ENCODE data around the gene ZG16B.
A peak's percentile ranks its signal among the peaks of the same experiment; 100 is the strongest.

Gene ZG16B

DNA sequence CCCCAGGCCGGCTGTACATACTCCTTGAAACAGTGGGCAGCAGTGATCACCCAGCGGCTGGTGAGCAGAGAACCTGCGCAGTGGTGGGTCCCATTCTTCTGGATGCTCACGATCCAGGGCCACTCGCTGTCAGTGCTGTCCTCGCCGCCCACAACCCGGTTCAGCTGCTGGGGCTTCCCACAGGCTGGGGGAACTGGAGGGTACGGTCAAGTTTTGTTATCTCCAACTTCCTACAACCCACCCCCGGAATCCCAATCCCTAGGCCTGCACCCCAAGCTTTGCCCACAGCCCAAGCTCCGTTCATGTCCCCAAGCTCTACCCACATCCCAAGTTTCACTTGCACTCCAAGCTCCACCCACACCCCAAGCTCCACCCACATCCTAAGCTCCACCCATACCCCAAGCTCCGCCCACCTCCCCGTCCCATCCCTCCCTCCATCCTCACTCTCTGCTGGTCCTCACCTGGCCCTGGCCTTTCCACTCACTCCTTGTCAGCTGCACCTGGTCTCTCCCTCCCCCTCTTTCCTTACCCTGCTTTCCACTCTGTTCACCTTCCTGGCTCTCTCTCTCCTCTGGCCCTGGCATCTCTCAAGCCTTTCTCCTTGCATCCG, 26.1 kb downstream of the ZG16B start:
- in situ Hi-C loops (cut with HindIII; ENCODE audit: low pct_ligation_motif_present, low pct_unique_long_range_greater_than_20kb, low sequenced_read_pairs), result no loop called here
- DNase-seq, result no peak

DNA sequence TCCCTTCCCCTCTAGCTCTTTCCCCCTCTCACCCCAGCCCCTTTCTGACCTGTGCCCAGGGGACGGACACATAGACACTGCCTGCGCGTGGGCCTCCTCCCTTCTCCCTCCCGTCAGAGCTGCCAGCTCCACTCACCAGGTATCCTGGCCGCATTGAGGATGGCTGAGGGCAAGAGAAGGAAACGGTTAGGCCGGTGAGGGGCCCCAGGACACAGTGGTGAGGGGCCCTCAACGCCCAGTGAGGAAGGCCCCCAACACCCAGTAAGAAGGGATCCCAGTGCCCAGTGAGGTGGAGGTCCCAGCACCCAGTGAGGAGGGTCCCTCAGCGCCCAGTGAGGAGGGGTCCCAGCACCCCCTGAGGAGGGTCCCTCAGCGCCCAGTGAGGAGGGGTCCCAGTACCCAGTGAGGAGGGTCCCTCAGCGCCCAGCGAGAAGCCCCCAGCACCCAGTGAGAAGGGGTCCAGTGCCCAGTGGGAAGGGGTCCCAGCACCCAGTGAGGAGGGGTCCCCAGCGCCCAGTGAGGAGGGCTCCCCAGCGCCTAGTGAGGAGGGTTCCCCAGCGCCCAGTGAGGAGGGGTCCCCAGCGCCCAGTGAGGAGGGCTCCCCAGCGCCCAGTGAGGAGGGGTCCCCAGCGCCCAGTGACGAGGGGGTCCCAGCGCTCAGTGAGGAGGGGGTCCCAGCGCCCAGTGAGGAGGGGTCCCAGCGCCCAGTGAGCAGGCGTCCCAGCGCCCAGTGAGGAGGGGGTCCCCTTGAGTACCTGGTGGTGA, 26.8 kb downstream of the ZG16B start:
- in situ Hi-C loops (cut with HindIII; ENCODE audit: low pct_ligation_motif_present, low pct_unique_long_range_greater_than_20kb, low sequenced_read_pairs), result no loop called here
- DNase-seq, result no peak

DNA sequence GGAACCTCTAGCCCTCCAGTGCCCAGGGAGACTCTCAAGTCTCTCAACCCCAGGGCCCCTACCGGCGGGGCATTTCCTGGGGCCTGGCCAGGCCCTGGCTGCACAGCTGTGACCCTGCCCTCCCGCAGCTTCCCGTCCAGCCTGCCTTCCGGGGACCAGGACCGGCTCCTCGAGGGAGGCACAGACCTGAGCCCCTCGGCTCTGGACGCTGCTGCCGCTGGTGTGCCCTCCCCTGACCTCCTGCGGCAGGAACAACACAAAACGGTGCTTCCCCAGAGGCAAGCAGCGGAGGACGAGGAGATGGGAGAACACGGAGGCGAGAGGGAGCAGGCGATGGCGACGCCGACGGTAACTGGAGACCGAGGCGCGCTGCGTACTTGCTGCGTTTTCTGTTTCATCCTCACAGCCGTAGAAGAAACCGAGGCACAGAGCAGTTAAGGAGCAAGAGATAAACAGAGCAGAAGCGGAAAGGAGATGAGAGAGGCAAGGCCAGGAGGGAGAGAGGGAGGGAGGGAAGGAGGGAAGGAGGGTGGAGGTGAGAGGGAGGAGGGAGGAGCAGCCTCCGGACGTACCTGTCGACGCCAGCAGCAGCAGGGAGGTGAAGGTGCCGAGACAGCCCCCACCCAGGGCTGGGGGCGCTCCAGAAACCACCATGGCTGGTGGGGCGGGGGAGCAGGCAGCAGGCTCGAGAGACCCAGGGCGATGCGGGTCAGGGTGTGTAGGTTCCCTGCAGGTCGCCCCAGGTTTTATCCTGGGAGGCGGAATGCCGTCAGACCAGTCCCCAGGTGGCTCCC, 27.5 kb downstream of the ZG16B start, which contains the start of gene PRSS22:
Gene PRSS22, minus strand, starts transcription at position 720 of the 794 bp plus-strand sequence. Its CDS starts 66 bp downstream, at position 654.
- DNase-seq, result no peak
- in situ Hi-C loops (cut with HindIII; ENCODE audit: low pct_ligation_motif_present, low pct_unique_long_range_greater_than_20kb, low sequenced_read_pairs), result no loop called here

DNA sequence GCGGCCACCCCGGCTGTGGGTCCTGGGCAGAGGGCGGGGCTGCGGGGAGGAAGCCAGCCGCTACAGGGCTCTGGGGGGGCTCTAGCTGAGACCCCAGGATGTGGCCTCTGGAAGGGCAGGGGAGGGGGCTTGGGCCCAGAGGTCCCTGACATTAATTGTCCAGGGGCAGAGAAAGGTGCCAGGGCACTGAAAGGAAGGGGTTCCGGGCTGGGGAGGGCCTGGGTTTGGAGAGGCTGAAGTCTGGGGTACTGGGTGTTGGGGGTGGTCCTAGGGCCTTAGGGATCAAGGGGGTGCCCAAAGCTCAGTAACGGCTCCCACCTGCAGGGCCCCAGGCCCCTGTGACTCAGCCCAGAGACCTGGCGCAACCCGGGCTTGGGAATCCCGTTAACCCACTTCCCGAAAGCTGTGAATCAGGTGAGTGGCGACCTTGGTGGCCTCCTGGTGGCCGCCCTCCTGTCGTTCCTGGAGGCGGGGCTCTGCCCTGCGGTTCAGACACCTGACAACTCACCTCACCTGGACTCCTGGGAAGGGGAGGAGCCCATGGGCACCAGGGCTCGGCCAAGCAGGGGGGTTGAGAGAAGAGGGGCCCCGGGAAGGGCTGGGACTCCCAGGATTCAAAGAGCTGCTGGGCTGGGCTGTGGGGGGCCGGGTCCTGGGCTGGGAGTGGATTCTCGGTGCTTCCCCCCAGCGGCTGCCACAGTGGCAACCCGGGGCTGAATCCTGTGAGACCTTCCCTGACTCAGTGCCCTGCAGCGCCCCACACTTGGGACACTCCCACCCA, 28.3 kb downstream of the ZG16B start:
- in situ Hi-C loops (cut with HindIII; ENCODE audit: low pct_ligation_motif_present, low pct_unique_long_range_greater_than_20kb, low sequenced_read_pairs), result no loop called here
- peak; percentile 35 for DNase-seq

DNA sequence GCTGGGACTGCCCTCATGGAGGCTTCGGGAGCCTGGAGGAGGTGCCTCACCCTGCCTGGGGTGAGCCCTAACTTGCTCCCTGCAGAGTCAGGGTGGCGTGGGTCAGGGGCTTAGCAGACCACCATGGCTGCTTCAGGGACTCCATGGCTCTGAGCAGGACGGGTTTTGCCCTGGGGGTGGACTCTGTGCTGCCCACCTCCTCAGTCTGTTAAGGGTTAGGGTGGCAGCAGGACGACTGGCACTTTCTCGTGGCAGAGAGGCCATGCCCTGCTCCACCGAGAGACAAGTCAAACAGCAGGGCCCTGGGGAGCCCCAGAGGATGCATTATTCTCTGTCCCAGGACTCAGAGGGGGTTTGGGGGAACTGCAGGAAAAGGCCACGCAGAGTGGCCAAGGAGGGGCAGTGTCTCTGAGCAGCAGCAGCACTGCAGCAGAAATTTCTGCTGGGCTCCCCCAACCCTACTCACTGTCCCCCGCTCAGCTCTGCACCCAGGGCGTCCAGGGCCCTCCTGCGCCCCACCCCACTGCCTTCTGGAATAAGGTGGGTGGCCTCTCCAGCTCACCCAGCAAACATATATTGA, 29.7 kb downstream of the ZG16B start:
- in situ Hi-C loops (cut with HindIII; ENCODE audit: low pct_ligation_motif_present, low pct_unique_long_range_greater_than_20kb, low sequenced_read_pairs), result no loop called here
- DNase-seq, result no peak

DNA sequence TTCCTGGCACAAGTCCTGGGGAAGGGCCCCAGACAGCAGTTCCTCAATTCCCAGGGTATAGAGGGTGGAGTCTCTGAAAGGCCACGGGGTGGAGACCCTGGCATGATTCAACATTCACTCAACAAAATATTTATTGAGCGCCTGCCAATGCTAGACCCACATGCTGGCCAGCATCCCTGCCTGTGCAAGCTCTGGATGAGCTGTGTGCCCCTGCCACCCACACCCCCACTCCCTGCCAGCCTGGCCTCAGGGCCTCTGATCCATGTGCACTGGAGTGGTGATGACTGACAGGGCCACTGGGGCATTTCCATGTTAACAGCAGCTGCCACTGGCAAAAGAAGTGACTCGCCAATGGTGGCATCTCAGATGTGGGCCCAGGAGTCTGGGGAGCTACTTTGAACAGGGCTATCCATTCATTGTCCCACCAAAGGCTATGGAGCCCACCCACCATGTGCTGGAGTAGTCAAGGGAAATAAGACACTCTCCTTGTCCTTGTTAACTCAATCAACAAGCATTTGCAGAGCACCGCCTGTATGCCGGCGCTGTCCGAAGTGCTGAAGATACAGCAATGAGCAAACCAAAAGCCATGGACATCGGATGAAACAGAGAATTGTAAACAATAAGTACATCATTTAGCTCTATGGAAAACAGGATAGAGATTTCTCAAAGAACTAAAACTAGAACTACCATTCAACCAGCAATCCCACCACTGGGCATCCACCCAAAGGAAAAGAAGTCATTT, 30.9 kb downstream of the ZG16B start:
- in situ Hi-C loops (cut with HindIII; ENCODE audit: low pct_ligation_motif_present, low pct_unique_long_range_greater_than_20kb, low sequenced_read_pairs), result no loop called here
- peak; percentile 85 for DNase-seq

DNA sequence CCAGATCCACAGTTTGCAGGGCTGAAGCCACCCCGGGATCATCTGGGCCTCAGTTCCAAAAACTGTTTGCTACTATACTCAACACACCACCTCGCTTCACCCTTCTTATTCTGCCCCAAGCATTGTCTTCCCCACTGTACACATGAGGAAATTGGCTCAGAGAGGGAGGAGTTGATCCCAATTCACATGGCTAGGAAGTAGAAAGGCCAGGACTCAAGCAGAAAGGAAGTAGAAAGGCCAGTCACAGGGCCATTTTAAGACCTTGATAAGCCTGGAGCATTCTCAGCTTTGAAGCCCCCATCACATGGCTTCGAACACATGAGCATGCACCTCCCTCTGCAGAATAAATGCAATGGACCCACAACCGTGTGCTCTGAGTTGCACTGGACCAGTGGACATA, 35.5 kb downstream of the ZG16B start:
- no peak for DNase-seq
- in situ Hi-C loops (cut with HindIII; ENCODE audit: low pct_ligation_motif_present, low pct_unique_long_range_greater_than_20kb, low sequenced_read_pairs), result no loop called here

DNA sequence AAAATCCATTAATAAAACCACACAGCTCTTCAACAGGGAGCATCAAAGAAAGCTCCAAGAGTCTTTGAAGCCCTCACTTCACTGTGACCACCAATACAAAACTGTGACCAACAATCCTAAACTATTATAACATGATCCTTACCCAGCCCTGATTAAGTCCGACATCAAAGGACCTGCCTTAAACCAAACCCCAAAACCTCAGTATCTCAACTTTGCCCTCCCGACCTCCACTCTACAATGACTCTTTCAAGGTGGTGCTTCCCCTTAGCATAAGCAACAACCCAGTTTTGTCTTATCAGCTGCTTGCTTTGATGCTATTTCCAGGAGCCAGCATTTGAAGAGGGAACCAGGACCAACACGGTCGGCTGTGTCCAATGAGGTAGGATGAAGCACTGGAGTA, 36.3 kb downstream of the ZG16B start:
- in situ Hi-C loops (cut with HindIII; ENCODE audit: low pct_ligation_motif_present, low pct_unique_long_range_greater_than_20kb, low sequenced_read_pairs), result no loop called here
- DNase-seq, result no peak

DNA sequence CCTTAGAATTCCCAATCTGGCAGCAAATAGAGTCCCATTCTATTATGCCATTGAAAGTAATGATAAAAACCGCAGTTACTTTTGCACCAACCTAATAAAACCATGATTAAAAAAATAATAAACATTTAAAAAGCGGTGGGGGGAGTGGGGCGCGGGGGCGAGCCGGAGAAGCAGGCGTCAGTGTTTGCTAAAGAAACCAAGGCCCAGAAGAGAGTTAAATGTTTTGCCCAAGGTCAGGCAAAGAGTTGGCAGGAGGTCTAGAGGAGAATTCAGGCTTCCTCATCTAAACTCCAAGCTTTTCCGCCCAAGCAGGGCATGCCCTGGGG, 37.5 kb downstream of the ZG16B start:
- in situ Hi-C loops (cut with HindIII; ENCODE audit: low pct_ligation_motif_present, low pct_unique_long_range_greater_than_20kb, low sequenced_read_pairs), result no loop called here
- DNase-seq, result no peak

DNA sequence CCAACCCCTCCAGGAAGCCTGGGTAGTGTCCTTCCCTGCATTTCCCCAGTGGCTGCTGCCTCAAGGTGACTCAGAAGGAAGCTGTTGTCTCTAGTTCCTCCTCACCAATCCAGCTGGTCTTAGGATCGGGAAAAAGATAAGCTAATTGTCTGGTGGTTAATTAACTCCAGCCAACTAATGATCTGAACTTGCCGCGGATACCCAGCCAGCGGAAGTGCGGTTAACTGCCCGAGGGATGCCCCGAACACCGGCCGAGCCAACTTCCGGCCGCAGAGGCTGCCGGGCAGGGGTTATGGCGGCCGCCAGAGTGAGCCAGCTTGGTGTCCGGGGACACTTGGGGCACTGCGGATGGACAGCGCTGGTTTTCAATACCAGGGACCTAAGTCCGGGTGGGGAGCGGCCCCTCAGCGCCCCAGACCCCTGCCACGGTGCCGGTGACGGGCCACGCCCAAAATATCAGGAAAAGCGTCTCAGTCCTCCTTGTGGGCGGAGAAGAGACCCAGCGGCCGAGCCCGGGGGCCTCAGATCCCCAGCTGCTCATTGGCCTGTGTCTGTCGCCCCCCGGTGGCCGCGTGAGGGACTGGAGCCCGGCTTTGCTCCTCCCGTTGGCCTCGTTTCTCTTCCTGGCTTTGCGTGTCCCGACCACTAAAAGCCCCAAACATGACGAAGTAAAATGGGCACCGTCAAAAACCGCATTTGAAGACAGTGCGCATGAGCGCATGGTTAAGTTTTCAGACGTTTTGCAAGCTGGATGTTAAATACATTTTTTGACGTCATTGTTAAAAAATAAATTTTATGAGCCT, 38.1 kb downstream of the ZG16B start:
- peak; percentile 95 for DNase-seq
- in situ Hi-C loops (cut with HindIII; ENCODE audit: low pct_ligation_motif_present, low pct_unique_long_range_greater_than_20kb, low sequenced_read_pairs), result no loop called here

DNA sequence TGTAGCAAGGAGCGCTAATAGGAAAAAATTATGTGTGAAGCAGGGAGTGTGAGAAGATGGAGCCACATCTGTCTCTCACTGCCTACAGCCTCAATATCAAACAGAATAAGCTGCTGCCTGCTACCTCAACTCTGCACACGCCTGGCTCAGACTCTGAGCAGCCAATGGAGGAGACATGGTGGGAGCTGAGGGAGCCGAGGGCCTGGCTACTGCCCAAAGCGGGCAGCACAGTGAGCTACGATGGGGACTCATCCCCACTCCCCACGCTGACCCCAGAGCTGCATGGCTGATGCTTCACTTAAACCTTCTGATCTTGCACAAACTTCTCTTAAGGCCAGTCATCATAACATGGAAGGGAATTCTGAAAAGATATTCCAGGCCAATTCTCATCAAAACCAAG, 41.8 kb downstream of the ZG16B start:
- DNase-seq, result no peak
- in situ Hi-C loops (cut with HindIII; ENCODE audit: low pct_ligation_motif_present, low pct_unique_long_range_greater_than_20kb, low sequenced_read_pairs), result no loop called here

DNA sequence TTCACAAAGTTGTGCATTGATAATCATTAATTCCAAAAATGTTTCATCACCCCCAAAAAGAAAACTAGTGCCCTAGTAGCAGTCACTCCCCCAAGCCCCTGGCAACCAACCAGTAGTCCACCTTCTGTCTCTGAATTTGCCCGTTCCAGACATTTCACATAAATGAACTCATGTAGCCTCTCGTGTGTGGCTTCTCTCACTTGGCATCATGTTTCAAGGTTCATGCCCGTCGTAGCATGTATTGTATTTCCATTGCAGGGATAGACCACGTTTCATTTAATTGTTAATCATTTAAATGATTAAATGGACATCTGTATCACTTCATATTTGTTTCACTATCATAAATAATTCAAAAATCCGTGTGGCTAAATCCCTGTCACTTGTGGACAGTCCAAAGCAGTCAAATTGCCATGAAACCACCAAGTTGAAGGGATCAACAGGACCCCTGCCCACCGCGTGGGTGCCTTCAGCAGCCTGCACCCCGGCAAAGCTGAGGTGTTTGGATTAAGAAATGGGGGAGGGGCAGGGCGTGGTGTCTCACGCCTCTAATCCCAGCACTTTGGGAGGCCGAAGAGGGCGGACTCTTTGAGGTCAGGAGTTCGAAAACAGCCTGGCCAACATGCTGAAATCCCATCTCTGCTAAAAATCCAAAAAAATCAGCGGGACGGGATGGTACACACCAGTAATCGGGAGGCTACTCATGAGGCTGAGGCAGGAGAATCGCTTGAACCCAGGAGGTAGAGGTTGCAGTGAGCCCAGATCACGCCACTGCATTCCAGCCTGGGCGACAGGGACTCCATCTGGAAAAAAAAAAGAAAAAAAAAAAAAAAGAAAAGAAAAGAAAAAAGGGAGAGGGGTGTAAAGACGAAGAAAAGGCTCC, 44.2 kb downstream of the ZG16B start:
- DNase-seq, result no peak
- in situ Hi-C loops (cut with HindIII; ENCODE audit: low pct_ligation_motif_present, low pct_unique_long_range_greater_than_20kb, low sequenced_read_pairs), result no loop called here

DNA sequence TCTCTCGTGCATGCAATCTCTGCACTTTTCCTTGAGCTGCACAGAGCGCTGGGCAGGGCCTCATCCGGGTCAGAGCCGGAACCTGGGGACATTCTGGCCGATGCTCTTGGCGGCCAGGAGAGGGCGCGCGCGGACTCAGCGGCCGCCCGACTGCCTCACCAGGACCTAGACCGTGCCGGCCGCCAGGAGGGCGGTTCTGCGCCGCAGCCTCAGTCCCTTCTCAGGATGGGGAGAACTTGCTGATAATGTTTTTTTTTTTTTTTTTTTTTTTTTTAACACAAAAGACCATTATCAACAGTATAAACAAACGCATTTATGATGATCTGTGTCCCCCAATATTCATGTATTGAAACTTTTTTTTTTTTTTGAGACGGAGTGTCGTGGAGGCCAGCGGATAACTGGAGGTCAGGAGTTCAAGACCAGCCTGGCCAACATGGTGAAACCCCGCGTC, 44.8 kb downstream of the ZG16B start:
- in situ Hi-C loops (cut with HindIII; ENCODE audit: low pct_ligation_motif_present, low pct_unique_long_range_greater_than_20kb, low sequenced_read_pairs), result no loop called here
- peak; percentile 86 for DNase-seq

DNA sequence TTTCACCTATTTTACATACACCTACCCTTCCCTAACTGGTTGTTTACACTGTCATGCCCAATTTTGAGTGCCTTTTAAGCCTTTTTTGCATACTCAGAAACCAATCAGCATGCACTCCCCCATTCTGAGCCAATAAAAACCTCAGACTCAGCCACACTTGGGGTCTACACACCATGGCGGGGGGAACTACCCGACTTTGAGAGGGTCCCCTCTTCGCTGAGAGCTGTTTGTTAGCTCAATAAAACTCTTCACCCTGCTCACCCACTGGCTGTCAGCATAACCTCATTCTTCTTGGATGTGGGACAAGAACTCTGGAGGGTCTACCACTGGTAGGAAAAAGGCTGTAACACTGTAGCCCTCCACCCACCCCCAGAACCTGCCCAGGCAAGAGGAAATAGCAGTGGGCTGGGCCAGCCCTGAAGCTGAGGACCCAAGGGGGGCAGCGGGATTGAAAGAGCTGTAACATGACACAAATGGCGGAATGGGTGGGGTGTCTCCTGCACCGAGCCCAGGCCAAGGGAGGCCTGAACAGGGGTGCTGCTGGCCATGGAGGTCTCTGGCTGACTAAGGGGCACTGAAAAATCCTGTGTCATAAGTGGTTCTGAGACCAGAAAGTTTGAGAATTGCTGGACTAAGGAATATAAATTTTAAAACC, 49.9 kb downstream of the ZG16B start:
- in situ Hi-C loops (cut with HindIII; ENCODE audit: low pct_ligation_motif_present, low pct_unique_long_range_greater_than_20kb, low sequenced_read_pairs), result no loop called here
- DNase-seq, result no peak

Data from ACHN (cell line).